Peyer's patch (tissue), 4 donors: ENCODE results near the gene MICALL1. TPM values are rescaled to one million over a fixed set of nuclear protein-coding genes. Genes with fewer than 3 reads are reported as not detected.
"Not testable (repeated sequence)": the region's sequence is repeated elsewhere in the genome, so short reads cannot be mapped to it uniquely, and the experiment has no call there.

Experiments
- DNase-seq, 3 donors: peaks; one replicate each; pipeline ENCODE4 v3.0.0-alpha.2; 2017 to 2019
- H3K27ac ChIP-seq, 4 donors: fragments of 200-600 bp; sonication (generic); one replicate each; pipeline ENCODE4 v1.5.1; 2016 to 2019
- H3K27me3 ChIP-seq, 2 donors: fragments of 200-600 bp; sonication (generic); one replicate each; pipeline ENCODE4 v1.5.1; 2019
- H3K36me3 ChIP-seq, 3 donors: fragments of 200-600 bp; sonication (generic); one replicate each; pipeline ENCODE4 v1.5.1; 2016 to 2019
- H3K4me1 ChIP-seq, 4 donors: fragments of 200-600 bp; sonication (generic); one replicate each; pipeline ENCODE4 v1.5.1; 2016 to 2019
- H3K4me3 ChIP-seq, 4 donors: fragments of 200-600 bp; sonication (generic); 1 replicate in 3 of 4; 2 replicates in 1 of 4; pipeline ENCODE4 v1.5.1; 2016 to 2019; ENCODE audit warnings: mild to moderate bottlenecking in 1 of 4
- H3K9me3 ChIP-seq, 4 donors: fragments of 200-600 bp; sonication (generic); one replicate each; pipeline ENCODE4 v1.5.1; 2016 to 2019; ENCODE audit warnings: mild to moderate bottlenecking in 1 of 4
- POLR2A ChIP-seq, 2 donors: fragments of 450-650 bp; IDR thresholded peaks; one replicate each; pipeline ENCODE4 v1.5.1; 2017; ENCODE audit warnings: antibody characterized with exemption in 2 of 2, mild to moderate bottlenecking in 2 of 2, moderate library complexity in 2 of 2
- total RNA-seq, 4 donors: library from RNA; depleted of rRNA; stranded (reverse); fragments of >200 nt; gene quantifications; one replicate each; pipeline ENCODE4 v1.1.0, GENCODE V29; 2016
- TF ChIP-seq, protein P1 (sequence below), 6 experiments: fragments of 450-650 bp in 4 of 6; fragments of 200-600 bp in 2 of 6; sonication (generic) in 1 of 6; IDR thresholded peaks; one replicate each; pipeline ENCODE4 v1.5.1; 2017 to 2019; ENCODE audit warnings: antibody characterized with exemption in 6 of 6, mild to moderate bottlenecking in 3 of 6, moderate library complexity in 1 of 6

The MICALL1 gene
- total RNA-seq, 4 donors from 2014 or later, result 24.5 to 49.0 (median 31.8) TPM

DNA sequence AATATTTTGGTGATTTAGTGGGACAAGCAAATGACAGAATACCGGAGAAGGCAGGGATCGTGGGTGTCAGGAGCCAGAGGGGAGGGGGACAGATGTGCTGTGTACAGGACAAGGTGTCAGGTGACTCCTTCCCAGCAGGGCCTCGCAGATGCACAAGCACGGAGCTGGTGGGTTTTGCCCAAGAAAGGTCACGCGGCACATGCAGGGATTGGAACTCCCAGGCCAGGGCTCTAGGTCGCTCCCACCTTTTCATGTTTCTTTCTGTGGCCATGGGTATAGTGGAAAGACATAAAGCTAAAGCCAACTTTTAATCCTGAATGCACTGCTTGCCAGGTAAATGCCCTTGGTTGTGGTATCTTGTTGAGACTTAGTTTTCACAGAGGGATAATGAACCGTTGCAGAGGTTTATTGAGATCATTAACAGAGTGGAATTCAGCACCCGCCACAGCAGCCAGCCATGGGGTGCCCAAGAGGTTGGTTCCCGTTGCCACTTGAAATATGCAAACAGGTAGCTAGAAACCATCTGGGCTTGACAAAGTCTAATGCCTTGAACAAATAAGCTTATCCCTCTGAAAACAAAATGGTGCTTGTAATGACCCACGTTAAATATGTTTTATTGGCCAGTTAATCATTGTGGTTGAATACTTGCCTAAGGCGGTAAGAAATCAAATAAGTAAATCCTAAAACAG lies 37.2 kb downstream of the MICALL1 start:
- TF ChIP-seq POLR2A (IDR thresholded peaks at IDR 0.05), result no peak
- TF ChIP-seq, protein P1, sequence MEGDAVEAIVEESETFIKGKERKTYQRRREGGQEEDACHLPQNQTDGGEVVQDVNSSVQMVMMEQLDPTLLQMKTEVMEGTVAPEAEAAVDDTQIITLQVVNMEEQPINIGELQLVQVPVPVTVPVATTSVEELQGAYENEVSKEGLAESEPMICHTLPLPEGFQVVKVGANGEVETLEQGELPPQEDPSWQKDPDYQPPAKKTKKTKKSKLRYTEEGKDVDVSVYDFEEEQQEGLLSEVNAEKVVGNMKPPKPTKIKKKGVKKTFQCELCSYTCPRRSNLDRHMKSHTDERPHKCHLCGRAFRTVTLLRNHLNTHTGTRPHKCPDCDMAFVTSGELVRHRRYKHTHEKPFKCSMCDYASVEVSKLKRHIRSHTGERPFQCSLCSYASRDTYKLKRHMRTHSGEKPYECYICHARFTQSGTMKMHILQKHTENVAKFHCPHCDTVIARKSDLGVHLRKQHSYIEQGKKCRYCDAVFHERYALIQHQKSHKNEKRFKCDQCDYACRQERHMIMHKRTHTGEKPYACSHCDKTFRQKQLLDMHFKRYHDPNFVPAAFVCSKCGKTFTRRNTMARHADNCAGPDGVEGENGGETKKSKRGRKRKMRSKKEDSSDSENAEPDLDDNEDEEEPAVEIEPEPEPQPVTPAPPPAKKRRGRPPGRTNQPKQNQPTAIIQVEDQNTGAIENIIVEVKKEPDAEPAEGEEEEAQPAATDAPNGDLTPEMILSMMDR (IDR thresholded peaks at IDR 0.05), result no peak
- DNase-seq, result no peak
- H3K4me3 ChIP-seq, result no peak overlapping the region
- H3K36me3 ChIP-seq, result peaks cover 0 to 36% (median 0%) of the 10 kb centered on the region in 3 donors
- H3K4me1 ChIP-seq, result no peaks in the 10 kb centered on the region
- H3K27ac ChIP-seq, result no peak overlapping the region
- no peaks in the 10 kb centered on the region for H3K9me3 ChIP-seq
- H3K27me3 ChIP-seq, result no peaks in the 10 kb centered on the region

GRCh38 chr22:37943825-37944198 lies 37.7 kb downstream of the MICALL1 start:
- DNase-seq, result no peak
- Histone ChIP-seq H3K9me3 (no peaks in the 10 kb centered on the region), H3K36me3 (peaks cover 0 to 32% (median 0%) of the 10 kb centered on the region in 3 donors), H3K4me1 (no peaks in the 10 kb centered on the region), H3K27me3 (no peaks in the 10 kb centered on the region), H3K4me3 (no peak overlapping the region), H3K27ac (no peak overlapping the region)
- TF ChIP-seq, protein P1 (IDR thresholded peaks at IDR 0.05), result no peak
- no peak for TF ChIP-seq POLR2A (IDR thresholded peaks at IDR 0.05)

DNA sequence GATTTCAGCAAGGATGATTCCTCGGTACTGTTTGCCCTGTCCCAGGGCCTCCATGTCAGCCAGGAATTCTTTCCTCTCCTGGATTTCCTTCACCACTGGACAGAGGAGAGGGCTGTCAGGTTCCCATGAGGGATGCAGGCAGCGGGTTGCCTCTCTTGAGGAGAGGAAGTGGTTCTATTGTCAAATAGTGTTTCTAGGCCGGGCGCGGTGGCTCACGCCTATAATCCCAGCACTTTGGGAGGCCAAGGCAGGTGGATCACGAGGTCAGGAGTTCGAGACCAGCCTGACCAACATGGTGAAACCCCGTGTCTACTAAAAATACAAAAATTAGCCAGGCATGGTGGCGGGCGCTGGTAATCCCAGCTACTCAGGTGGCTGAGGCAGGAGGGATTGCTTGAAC lies 38.3 kb downstream of the MICALL1 start:
- DNase-seq, H3K4me1 ChIP-seq, H3K27ac ChIP-seq, H3K9me3 ChIP-seq, H3K27me3 ChIP-seq, H3K4me3 ChIP-seq: not testable (repeated sequence)
- peaks cover 0 to 26% (median 0%) of the 10 kb centered on the region in 3 donors for H3K36me3 ChIP-seq

- H3K36me3 ChIP-seq, H3K9me3 ChIP-seq, H3K27ac ChIP-seq, H3K4me3 ChIP-seq, H3K4me1 ChIP-seq, DNase-seq, H3K27me3 ChIP-seq: not testable (repeated sequence)
These were observed 41.2 kb downstream of the MICALL1 start for GRCh38 chr22:37947142-37947795.

- Histone ChIP-seq H3K27me3 (no peaks in the 10 kb centered on the region), H3K27ac (no peak overlapping the region), H3K9me3 (no peaks in the 10 kb centered on the region), H3K36me3 (no peaks in the 10 kb centered on the region), H3K4me3 (no peak overlapping the region), H3K4me1 (peaks cover 0 to 24% (median 11%) of the 10 kb centered on the region in 4 donors)
- TF ChIP-seq, protein P1 (IDR thresholded peaks at IDR 0.05), result no peak
- DNase-seq, result no peak
These were observed 45.2 kb downstream of the MICALL1 start for GRCh38 chr22:37951305-37951704.

- not testable (repeated sequence) for H3K9me3 ChIP-seq, DNase-seq, H3K27me3 ChIP-seq
- Histone ChIP-seq H3K4me3 (peak overlapping the region; percentile 82 to 92 (median 84)), H3K4me1 (peaks cover 0 to 24% (median 11%) of the 10 kb centered on the region in 4 donors), H3K27ac (peak overlapping the region in 1 of 4 donors; percentile 79), H3K36me3 (peaks cover 0 to 13% (median 0%) of the 10 kb centered on the region in 3 donors)
These were observed 46.5 kb downstream of the MICALL1 start for GRCh38 chr22:37952629-37953028.

GRCh38 chr22:37953062-37953436 lies 47.0 kb downstream of the MICALL1 start:
- no peaks in the 10 kb centered on the region for H3K27me3 ChIP-seq
- H3K4me3 ChIP-seq, result peak overlapping the region; percentile 82 to 92 (median 84)
- H3K4me1 ChIP-seq, result peaks cover 0 to 24% (median 11%) of the 10 kb centered on the region in 4 donors
- DNase-seq, result no peak
- H3K36me3 ChIP-seq, result peaks cover 0 to 17% (median 0%) of the 10 kb centered on the region in 3 donors
- no peaks in the 10 kb centered on the region for H3K9me3 ChIP-seq
- H3K27ac ChIP-seq, result peak overlapping the region in 1 of 4 donors; percentile 79
- TF ChIP-seq, protein P1 (IDR thresholded peaks at IDR 0.05), result no peak
- TF ChIP-seq POLR2A (IDR thresholded peaks at IDR 0.05), result no peak
